ENCODE results near the gene ROR2.

The ROR2 gene

DNA sequence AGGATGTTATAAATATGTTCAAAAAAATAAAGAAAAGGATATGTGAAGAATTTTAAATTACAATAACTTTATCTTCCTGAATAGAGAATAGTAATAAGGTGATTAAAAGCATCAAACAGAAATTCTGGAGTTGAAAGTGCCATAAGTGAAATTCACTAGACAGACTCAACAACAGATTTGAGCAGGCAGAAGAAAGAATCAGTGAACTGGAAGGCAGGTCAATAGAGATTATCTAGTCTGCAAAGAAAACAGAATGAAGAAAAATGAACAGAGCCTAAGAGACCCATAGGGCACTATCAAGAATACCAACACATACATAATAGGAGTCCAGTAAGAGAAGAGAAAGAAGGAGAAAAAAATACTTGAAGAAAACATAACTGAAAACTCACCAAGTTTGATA, 162.1 kb downstream of the ROR2 start:
- DNase-seq = no peak

- no peak for DNase-seq
These were observed 163.7 kb downstream of the ROR2 start for GRCh38 chr9:91786132-91786896.

DNA sequence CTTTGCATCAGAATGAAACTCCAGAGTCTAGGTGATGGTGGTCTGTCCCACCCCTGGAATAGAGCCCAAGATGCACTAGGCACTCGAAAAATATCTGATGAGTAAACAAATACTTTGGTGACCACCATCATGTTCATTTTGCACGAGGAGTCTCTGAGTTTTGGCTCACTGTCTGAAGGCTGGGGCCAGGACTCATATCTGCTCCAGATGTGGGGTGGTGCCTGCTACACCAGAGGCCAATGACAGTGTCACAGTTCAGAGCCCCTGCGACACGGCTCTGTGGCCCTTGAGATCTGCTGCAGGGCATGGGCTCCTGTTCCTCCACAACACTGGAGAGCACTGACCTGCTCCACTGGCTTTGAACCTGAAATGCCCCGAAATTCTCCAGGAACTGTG, 164.6 kb downstream of the ROR2 start:
- DNase-seq = no peak

GRCh38 chr9:91784673-91785446, 165.2 kb downstream of the ROR2 start:
- no peak for DNase-seq

GRCh38 chr9:91783876-91784672, 166.0 kb downstream of the ROR2 start:
- no peak for DNase-seq

- DNase-seq = no peak
These were observed 166.6 kb downstream of the ROR2 start for GRCh38 chr9:91783411-91783810.

DNA sequence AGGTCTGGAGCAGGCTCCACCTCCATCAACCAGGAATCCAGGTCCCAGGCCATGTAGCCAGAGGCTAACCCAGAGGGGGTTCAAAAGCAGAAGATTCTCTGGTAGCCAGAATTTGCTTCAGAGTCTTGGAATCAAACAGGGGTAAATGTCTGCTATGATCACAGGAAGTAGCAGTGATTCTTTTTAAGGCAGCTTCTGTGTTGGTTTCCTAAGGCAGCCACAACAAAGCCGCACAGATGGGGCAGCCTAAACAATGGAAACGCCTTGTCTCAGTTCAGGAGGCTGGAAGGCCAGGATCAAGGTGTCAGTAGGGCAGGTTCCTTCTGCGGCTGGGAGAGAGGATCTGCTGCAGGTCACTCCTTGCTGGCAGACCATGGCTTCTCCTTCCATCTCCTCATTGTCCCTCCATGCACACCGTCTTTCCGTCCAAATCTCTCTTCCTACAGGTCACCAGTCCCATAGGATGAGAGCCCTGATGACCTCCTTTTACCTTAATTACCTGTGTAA, 167.3 kb downstream of the ROR2 start:
- no peak for DNase-seq

GRCh38 chr9:91781906-91782305, 168.1 kb downstream of the ROR2 start:
- no peak for DNase-seq

DNA sequence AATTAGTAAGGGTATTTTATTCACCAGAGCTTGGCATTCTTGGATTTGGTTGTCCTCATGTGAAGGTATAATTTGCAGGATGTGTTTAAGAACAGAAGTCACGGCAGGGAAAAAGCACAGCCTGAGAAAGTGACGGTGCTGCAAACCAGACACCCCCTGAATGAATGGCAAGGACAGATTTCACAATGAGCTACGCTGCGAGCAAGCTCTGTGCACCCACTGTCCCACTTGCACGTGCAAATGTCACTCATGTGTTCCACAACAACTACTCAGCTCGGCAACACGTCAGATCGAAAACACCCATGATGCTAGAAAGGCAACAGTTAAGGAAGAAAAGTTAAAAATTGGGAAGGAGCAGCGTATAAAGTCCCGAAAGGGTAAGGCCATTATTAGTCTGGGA, 168.9 kb downstream of the ROR2 start:
- no peak for DNase-seq

DNA sequence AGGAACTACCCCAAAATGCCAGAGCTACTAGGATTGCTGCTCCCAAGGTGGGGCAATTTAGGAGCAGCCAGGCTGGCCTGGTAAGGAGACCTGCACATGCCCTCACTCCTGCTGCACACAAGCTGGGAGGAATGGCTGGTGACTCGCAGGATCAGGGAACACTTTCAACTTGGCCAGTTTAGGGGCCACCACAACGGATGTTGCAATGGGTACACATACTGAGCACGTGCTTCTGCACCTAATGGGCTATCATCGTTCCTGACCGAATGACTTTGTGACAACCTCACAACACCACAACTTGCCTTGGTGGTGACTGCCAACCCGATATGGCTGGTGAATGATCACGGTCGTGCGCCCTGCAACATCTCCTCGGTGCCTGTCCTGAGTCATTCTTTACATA, 172.0 kb downstream of the ROR2 start:
- DNase-seq = no peak

- no peak for DNase-seq
These were observed 172.7 kb downstream of the ROR2 start for GRCh38 chr9:91777292-91777830.

DNA sequence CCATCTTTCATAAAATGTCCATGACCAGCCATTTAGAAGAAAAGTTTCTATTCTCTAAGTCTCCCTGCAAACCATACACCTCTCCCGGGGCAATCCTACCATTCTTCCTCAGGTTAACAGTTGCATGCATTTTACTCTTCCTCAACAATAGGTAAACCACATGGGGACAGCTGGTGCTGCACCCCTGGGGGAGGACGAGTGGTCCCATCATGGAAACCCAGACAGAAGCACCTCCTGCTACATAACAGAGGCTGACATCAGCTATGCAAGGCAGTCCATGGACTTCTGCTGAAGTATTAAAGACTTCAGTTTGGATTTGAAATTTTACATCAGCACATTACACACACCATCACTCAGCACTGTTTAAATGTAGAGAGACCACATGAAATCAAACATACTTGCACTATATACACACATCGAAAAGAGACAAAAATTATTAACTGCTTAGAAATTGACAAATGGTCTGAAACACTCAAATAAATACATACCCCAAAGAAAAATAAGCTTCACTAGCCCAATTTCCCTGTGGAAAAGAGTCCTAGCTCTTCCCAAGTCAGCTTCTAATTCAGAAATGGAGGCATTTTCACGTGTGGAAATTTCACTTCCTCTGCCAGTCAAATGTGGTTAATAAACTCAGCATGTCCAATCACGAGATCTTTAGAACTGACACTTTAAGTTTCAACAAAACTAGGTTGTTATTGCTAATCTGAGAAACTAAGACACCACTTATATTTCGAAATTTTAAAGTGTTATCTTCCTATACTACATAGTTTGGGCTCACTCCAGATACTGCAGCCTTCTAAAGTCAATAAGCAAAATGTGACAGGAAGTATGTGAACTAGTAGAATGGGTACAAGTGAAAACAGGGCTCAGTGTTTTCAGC, 173.4 kb downstream of the ROR2 start:
- DNase-seq = no peak

GRCh38 chr9:91775708-91776028, 174.4 kb downstream of the ROR2 start:
- no peak for DNase-seq

- DNase-seq = no peak
These were observed 174.9 kb downstream of the ROR2 start for GRCh38 chr9:91775011-91775707.

DNA sequence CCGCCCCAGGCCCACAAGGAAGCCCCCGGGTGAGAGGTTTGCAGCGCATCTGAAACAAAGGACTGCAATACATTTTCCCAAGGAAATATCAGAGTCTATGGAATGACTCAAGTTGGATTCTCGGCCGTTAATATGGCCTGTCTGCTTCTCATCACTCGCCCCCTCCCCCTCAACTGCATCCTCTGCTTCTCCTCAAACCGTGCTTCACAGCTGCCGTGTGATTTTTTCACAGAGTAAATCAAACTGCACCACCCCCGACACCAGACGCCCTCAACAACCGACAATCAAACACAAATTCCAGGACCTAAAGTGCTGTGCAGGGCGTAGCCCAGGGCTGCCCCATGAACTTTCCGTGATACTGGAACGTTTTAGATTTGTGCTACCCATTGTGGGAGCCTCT, 176.9 kb downstream of the ROR2 start:
- DNase-seq = no peak

DNA sequence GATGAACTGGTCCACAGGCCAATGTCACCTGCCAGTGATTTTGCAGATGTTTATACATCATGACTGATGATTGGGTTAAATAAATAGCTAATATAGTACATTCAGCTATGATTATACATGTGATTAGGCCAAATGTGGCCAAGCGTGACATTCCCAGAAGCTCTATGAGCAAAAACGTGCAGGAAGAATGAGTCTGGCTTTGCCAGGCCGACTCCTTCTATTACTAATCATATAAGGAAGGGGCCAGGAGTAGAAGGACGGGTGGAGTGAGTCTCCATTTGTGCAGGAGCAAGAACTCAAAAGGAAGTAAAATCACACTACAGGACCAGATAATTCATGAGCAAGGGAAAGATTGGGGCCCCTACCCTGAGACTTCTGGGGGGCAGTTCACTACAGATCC, 178.2 kb downstream of the ROR2 start:
- DNase-seq = no peak

- DNase-seq = no peak
These were observed 179.0 kb downstream of the ROR2 start for GRCh38 chr9:91771027-91771426.

DNA sequence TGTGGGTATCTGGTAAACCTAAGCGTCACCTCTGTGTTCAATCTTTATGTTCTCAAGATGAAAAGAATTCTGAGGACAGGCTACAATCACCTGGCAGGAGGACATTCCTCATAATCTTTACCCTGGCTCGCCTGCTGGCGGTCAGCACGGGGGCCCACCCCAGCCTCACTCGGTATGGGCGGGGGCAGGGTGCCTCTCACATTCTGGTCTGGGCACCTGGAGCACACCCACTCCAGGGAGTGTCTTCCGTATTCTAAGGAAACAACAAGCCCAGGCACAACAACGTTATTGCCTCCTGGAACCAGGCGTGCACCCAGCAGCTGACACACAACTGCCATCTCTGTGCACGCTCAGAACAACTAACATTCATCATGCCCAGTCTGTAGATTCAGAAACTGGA, 179.8 kb downstream of the ROR2 start:
- no peak for DNase-seq

- no peak for DNase-seq
These were observed 180.8 kb downstream of the ROR2 start for GRCh38 chr9:91768977-91769916.

- DNase-seq = no peak
These were observed 181.5 kb downstream of the ROR2 start for GRCh38 chr9:91768507-91768906.
